ENCODE measurements around the gene CCDC126. TPM values are rescaled to one million over a fixed set of nuclear protein-coding genes. Genes with fewer than 3 reads are reported as not detected.

The CCDC126 gene
- total and polyA plus RNA-seq, 10 of the 15 experiments (the other 5 are each of a cell fraction or from before 2014, with no cell fraction given): 10.9 to 49.9 (median 24.1) TPM

GRCh38 chr7:23558303-23558702 lies 38.9 kb upstream of the CCDC126 start (continued):
- TF ChIP-seq, protein P1, sequence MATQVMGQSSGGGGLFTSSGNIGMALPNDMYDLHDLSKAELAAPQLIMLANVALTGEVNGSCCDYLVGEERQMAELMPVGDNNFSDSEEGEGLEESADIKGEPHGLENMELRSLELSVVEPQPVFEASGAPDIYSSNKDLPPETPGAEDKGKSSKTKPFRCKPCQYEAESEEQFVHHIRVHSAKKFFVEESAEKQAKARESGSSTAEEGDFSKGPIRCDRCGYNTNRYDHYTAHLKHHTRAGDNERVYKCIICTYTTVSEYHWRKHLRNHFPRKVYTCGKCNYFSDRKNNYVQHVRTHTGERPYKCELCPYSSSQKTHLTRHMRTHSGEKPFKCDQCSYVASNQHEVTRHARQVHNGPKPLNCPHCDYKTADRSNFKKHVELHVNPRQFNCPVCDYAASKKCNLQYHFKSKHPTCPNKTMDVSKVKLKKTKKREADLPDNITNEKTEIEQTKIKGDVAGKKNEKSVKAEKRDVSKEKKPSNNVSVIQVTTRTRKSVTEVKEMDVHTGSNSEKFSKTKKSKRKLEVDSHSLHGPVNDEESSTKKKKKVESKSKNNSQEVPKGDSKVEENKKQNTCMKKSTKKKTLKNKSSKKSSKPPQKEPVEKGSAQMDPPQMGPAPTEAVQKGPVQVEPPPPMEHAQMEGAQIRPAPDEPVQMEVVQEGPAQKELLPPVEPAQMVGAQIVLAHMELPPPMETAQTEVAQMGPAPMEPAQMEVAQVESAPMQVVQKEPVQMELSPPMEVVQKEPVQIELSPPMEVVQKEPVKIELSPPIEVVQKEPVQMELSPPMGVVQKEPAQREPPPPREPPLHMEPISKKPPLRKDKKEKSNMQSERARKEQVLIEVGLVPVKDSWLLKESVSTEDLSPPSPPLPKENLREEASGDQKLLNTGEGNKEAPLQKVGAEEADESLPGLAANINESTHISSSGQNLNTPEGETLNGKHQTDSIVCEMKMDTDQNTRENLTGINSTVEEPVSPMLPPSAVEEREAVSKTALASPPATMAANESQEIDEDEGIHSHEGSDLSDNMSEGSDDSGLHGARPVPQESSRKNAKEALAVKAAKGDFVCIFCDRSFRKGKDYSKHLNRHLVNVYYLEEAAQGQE (IDR thresholded peaks at IDR 0.05; ENCODE audit: low read depth, low read length): no peak
- TF ChIP-seq ATF7 (IDR thresholded peaks at IDR 0.05; ENCODE audit: low read depth): no peak
- no peak for TF ChIP-seq EZH2 (IDR thresholded peaks at IDR 0.05; ENCODE audit: borderline replicate concordance, control insufficient read depth, low read depth, low read length)
- no peak for TF ChIP-seq RFX5 (IDR thresholded peaks at IDR 0.05; ENCODE audit: low read depth, low read length)
- no peak for TF ChIP-seq MEF2A (IDR thresholded peaks at IDR 0.05; ENCODE audit: insufficient read depth, low read depth, low read length)
- no peak for TF ChIP-seq TBL1XR1 (IDR thresholded peaks at IDR 0.05; ENCODE audit: low read depth, low read length)
- no peak for TF ChIP-seq MTA2 (IDR thresholded peaks at IDR 0.05; ENCODE audit: low read depth)
- no peak for TF ChIP-seq SP1 (IDR thresholded peaks at IDR 0.05; ENCODE audit: low read depth, low read length)
- no peak for TF ChIP-seq BRCA1 (IDR thresholded peaks at IDR 0.05; ENCODE audit: low read depth, low read length)
- TF ChIP-seq TCF7 (IDR thresholded peaks at IDR 0.05; ENCODE audit: borderline replicate concordance): no peak
